RWPE2 (cell line): ENCODE results near the gene MYOD1.

Source experiments
- ATAC-seq: fragments of 200-7000 bp; cut with Tn5 transposase; 3 replicates; pipeline ENCODE4 v1.9.1; 2021; ENCODE audit warnings: low read depth
- DNase-seq: peaks from one replicate; pipeline ENCODE4 v3.0.0-alpha.2; 2020; ENCODE audit warnings: low spot score
- H3K27ac ChIP-seq: fragments of 450-650 bp; 2 replicates; pipeline ENCODE4 v1.5.1; 2017; ENCODE audit warnings: mild to moderate bottlenecking; ENCODE audit not compliant: poor library complexity, severe bottlenecking
- H3K27me3 ChIP-seq: fragments of 250-450 bp; sonication (Bioruptor Pico); 2 replicates; pipeline ENCODE4 v1.5.1; 2021; ENCODE audit warnings: mild to moderate bottlenecking, moderate library complexity; ENCODE audit not compliant: insufficient read depth, poor library complexity, severe bottlenecking
- H3K36me3 ChIP-seq: fragments of 250-450 bp; sonication (Bioruptor Pico); 2 replicates; pipeline ENCODE4 v1.5.1; 2020; ENCODE audit warnings: low read depth, mild to moderate bottlenecking, moderate library complexity
- H3K4me1 ChIP-seq: fragments of 250-450 bp; sonication (Bioruptor Pico); 2 replicates; pipeline ENCODE4 v1.5.1; 2021; ENCODE audit warnings: mild to moderate bottlenecking, moderate library complexity; ENCODE audit not compliant: insufficient read depth, poor library complexity, severe bottlenecking
- H3K4me3 ChIP-seq: fragments of 250-450 bp; sonication (Bioruptor Pico); 2 replicates; pipeline ENCODE4 v1.5.1; 2021; ENCODE audit warnings: mild to moderate bottlenecking, moderate library complexity; ENCODE audit not compliant: severe bottlenecking
- H3K9me3 ChIP-seq: fragments of 250-450 bp; sonication (Bioruptor Pico); 2 replicates; pipeline ENCODE4 v1.5.1; 2021; ENCODE audit warnings: mild to moderate bottlenecking, moderate library complexity; ENCODE audit not compliant: severe bottlenecking
- CTCF ChIP-seq: fragments of 450-650 bp; IDR thresholded peaks from one replicate; pipeline ENCODE4 v1.5.1; 2017; ENCODE audit warnings: mild to moderate bottlenecking, moderate library complexity; ENCODE audit not compliant: poor library complexity, severe bottlenecking

The MYOD1 gene

GRCh38 chr11:17695454-17696441, 23.6 kb upstream of the MYOD1 start:
- TF ChIP-seq CTCF, result no peak
- ATAC-seq (0 out of 3 replicates have a peak, but pooled peaks have one; percentile 24), DNase-seq (no peak)
- Histone ChIP-seq H3K27ac (no peak overlapping the region), H3K9me3 (no peaks in the 10 kb centered on the region), H3K4me3 (no peak overlapping the region), H3K27me3 (peaks cover 74% of the 10 kb centered on the region), H3K4me1 (no peaks in the 10 kb centered on the region), H3K36me3 (no peaks in the 10 kb centered on the region)

- Histone ChIP-seq H3K4me3 (no peak overlapping the region), H3K4me1 (no peaks in the 10 kb centered on the region), H3K27me3 (peaks cover 64% of the 10 kb centered on the region), H3K36me3 (no peaks in the 10 kb centered on the region), H3K27ac (no peak overlapping the region), H3K9me3 (no peaks in the 10 kb centered on the region)
- TF ChIP-seq CTCF, result no peak
- no peak for ATAC-seq
- no peak for DNase-seq
Observed at GRCh38 chr11:17696741-17697140, 22.6 kb upstream of the MYOD1 start.

GRCh38 chr11:17697175-17697949, 22.0 kb upstream of the MYOD1 start:
- H3K9me3 ChIP-seq, result no peaks in the 10 kb centered on the region
- ATAC-seq, result no peak
- peaks cover 58% of the 10 kb centered on the region for H3K27me3 ChIP-seq
- no peaks in the 10 kb centered on the region for H3K4me1 ChIP-seq
- no peak for TF ChIP-seq CTCF
- no peak overlapping the region for H3K27ac ChIP-seq
- H3K4me3 ChIP-seq, result no peak overlapping the region
- H3K36me3 ChIP-seq, result no peaks in the 10 kb centered on the region
- DNase-seq, result no peak

- H3K27ac ChIP-seq, result no peak overlapping the region
- peaks cover 37% of the 10 kb centered on the region for H3K27me3 ChIP-seq
- no peaks in the 10 kb centered on the region for H3K4me1 ChIP-seq
- H3K9me3 ChIP-seq, result no peaks in the 10 kb centered on the region
- no peaks in the 10 kb centered on the region for H3K36me3 ChIP-seq
- ATAC-seq, result no peak
- DNase-seq, result no peak
- no peak overlapping the region for H3K4me3 ChIP-seq
- TF ChIP-seq CTCF, result no peak
Observed at GRCh38 chr11:17699147-17700114, 19.9 kb upstream of the MYOD1 start.
